8988T (cell line): ENCODE results near the gene CASP2.
"Not testable (repeated sequence)": the region's sequence is repeated elsewhere in the genome, so short reads cannot be mapped to it uniquely, and the experiment has no call there.

Experiments
- DNase-seq: peaks from one replicate; pipeline ENCODE4 v3.0.0; 2011

The CASP2 gene

DNA sequence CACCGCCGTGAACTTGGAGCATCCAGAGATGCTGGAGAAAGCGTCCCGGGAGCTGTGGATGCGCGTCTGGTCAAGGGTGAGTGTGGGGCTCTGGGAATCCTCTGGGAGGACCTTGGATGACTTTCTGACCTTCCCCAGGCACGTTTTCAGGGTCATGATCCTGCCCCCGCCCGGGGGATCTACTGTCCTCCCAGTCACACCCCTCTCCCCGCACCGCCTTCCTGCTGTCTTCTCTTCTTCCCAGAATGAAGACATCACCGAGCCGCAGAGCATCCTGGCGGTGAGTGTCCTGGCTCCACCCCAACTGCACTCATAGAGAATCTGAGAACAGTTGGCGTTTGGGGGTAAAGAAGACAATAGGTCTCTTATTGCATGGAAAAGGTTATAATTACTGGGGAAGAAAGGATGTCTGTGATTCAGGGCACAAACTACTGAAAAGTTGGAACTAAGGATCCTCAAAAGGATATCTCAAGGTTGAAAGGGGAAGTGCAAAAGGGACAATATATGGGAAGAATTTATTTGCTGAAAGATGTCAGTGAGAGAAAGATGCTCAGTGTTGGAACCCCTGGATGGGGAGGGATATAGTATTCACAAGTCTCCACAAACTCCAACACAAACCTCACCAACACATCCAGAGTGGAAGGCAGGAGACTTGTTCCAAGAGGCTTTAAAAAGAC is 23.0 kb upstream of the CASP2 start:
- no peak for DNase-seq

DNA sequence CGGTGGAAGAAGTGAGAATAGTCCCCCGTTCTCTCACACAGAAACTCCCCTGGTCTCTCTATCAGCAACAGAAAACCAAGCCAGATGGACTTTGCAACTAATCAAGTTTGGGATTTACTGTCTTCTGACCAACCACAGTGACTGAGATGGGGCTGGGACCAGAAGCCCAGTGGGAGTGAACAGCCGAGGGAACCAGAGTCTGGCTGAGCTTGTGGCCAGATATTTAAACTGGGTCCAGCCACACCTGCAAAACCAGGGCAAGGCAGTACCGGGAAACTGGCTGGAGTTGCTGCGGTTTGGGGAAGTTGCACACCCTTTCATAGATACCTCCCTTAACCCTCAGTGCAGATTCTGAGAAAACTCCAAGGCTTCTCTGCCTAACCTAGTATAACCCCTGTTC is 18.9 kb upstream of the CASP2 start:
- no peak for DNase-seq

DNA sequence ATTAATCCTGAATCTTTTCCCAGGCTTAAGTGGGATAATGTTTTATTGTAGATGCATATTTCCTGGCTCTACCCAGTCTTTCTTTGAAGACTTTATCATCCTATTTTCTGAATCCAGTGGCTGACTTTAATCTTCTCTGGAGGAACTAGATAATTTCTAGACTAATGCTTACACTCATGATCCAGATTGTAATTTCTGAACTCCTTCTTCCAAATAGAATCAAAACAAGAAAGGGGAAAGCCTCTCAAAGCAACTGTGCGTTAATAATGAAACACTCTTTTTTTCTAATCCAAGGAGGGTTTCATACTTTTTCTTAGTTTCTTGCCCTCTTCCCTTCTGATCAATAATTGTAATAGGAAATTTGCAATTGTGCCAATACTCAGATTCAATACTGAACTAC is 16.9 kb upstream of the CASP2 start:
- no peak for DNase-seq

DNA sequence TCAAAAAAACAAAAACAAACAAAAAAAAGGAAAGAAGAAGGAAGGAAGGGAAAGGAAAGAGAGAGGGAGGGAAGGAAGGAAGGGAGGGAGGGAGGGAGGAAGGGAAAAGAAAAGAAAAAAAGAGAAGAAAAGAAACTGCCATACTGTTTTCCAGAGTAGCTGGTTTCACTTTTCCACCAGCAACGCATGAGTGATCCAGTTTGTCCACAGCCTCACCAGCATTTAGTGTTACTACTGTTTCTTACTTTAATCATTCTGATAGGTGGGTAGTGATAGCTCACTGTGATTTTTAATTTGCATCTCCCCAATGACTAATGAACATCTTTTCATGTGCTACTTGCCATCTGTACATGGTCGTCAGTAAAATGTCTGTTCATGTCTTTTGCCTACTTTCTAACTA is 15.3 kb upstream of the CASP2 start:
- no peak for DNase-seq

DNA sequence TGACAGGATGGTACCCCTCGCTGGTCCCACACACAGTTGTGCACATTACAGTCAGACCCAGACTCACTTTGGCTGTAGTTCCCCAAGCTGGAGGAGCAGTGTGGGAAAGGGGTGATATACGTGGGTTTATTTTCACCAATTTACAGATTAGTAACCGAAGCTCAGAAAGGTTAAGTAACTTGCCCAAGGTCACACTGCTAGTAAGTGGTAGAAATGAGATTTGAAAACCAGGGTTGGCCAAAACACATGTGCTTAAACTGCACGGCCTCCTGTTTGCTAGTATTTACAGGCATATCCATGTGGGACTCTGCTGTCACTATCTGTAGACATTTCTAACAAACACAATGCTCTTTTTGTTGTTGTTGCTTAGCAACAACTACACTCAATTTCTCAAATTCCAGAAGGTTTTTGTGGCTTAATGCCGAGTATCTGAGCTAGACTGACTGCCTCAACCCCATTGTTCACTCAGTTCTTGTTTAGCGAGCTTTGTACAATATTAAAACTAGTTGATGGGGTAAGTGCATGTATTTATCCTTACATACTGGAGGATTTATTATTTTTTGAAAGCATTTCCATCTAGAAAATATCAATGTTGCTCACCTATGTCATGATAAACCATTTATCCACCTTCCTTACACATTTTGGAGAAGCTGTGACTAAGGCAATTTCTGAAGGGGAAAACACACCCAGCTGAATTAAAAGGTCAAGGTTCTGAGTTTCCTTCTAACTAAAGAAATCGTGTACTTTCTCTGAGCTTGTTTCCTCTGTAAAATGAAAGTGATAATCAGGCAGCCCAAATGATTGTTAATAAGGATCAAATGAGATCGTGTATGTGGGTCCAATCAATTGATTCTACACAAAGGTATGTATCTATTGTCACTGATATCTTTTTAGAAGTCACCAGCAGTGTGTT is 8.7 kb upstream of the CASP2 start:
- DNase-seq = no peak

DNA sequence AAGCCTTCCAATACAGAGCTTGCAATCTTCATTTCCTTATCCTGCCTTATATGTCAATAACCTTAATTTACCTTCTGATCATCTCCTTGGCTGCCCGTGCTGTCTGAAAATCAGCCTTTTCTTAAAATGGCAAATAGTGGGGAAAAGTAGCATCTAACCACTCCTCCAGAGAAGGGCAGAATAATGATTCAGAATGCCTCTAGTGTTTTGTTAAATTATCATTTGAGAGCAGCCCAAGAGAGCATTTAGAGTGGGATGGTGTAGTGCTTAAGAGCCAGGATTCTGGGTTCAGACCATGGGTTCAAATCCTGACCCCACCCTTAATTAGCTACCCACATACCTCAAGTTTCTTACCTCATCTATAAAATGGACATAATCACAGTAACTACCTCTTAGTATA is 8.0 kb upstream of the CASP2 start:
- no peak for DNase-seq

DNA sequence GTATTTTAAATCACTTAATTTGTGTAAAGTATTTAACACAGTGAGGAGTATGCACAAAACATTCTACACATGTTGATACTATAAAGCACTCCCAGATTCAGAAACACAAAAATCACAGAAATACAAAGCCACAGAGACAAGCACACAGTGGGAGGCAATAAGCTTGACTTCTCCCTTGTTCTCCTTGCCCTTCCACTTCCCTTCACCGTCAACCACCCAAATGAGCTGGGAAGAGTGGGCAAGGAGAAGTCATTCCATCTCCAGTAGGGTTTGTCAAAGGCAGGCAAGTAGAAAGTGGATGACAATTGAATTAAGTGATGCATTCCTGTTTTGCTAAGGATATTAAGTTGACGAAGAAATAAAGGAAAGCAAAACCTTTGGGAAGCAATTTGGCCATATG is 7.6 kb upstream of the CASP2 start:
- DNase-seq = no peak

DNA sequence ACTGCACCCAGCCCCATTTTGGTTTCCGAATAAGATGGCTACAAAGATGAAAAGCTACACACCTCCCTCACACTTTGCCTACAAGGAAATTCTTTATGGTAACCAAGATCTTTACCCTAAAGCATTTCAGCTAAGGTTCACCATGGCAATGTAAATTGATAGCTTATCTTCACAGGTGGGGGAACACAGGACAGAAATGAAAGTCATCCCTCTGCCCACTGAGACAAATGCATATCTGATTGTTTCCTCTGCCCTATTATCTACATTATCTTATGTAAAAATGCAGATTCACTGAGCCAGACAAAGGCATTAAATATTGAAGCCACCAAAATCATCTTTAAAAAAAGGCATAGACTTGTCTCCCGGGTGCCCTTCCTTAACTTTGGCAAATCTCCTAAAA is 6.6 kb upstream of the CASP2 start:
- DNase-seq = no peak

DNA sequence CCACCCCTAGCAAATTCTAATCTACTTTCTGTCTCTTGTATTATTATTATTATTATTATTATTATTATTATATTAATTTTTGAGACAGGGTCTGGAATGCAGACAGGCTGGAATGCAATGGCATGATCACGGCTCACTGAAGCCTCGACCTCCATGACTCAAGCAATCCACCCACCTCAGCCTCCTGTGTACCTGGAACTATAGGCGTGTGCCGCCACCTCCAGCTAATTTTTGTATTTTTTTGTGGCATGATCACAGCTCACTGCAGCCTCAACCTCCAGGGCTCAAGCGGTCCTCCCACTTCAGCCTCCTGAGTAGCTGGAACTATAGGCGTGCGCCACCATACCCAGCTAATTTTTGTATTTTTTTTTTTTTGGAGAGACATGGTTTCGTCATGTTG is 6.0 kb upstream of the CASP2 start:
- DNase-seq = no peak

DNA sequence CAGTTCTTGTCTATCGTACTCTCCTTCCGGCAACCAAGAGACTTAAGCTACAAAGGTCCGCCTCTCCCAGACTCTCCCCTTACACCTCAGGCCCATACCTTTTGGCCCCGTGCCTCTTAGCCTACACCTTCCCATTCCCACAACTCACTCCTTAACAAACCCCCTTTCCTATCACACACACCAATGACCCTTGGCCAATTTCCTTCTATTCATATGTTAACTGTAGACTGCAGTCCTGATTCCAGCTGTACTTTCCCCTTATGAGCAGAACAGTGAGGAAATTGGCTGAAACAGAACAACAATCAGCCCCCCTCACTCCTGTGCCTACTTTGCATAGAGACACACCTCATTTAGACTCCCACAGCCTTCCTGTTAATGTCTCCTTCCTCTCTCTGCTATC is 4.8 kb upstream of the CASP2 start:
- no peak for DNase-seq

DNA sequence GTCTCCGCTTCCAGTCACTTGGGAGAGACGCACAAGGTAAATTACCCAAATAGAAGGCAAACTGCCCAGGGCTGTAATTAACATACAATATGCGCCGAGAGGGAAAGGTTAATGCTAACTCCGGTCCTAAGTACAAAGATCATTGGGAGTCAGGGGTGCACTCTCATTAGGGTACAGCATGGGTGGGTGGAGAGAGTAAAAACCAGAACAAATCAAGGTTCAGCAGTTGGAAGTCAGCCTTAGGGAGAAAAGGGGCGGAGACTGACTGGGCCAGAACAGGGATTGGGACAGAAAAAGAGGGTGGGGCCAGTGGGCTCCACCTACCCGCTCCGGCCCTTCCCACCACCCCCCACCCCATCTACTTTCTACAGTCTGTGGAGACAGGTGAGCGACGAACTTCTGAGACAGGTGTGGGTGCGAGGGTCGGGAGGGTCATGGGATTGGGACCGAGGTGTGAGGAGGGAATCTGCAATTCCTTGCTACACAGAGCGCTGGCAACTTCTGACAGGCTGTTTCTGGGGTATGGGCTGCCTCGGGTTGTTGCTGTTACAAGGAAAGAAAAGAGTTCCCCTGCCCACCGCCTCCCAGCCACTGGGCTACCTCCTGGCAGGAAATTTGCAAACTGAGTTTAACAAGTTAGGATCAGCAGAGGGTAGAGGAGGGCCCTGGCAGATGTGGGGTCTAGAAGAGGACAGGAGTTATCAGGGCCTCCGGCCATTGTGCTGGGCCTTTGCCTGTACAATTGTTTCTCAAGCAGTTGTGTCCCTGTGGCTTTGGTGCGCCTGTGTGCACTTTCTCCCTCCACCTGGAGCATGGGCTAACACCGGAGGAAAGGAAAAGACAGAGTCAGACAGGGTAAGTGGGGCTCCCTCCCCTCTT is 3.3 kb upstream of the CASP2 start, which contains the start of gene TMEM139:
TSS of gene TMEM139 (plus strand) at position 368 of the 879 bp plus-strand sequence. CDS start 1,000 bp downstream, outside the sequence.
- DNase-seq = no peak

DNA sequence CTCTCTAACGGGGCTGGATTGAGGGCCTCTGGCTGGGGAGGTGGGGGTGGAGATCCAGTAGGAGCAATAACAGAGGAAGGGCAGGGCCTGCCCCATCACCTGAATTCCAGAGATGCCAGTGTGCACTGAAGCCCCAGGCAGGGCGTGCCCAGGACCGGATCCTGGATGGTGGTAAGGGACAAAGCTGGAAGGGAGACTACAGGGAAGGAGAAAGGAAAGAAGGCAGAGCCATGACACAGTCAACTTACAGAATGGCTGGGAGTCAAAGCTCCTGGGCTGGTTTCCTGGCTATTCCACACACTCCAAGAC is 2.7 kb upstream of the CASP2 start:
- peak; percentile 57 for DNase-seq

DNA sequence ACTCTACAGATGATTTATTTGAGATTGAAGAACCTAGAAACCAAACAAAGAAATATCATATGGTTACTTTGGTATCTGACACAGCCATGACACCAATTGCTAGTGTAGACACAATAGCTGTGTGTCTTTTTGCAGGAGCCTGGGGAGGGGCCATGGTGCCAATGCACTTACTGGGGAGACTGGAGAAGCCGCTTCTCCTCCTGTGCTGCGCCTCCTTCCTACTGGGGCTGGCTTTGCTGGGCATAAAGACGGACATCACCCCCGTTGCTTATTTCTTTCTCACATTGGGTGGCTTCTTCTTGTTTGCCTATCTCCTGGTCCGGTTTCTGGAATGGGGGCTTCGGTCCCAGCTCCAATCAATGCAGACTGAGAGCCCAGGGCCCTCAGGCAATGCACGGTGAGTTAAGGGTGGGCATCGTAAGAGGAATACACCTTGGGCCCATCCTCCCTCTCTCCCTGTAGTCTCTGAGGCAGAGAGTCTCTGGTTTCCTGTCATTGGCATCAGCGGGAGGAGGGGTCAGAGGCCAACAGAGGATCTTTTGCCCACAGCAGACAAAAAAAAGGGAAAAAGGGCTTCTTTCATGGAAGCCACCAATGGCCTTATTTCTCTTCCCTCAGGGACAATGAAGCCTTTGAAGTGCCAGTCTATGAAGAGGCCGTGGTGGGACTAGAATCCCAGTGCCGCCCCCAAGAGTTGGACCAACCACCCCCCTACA is 2.2 kb upstream of the CASP2 start:
- no peak for DNase-seq

DNA sequence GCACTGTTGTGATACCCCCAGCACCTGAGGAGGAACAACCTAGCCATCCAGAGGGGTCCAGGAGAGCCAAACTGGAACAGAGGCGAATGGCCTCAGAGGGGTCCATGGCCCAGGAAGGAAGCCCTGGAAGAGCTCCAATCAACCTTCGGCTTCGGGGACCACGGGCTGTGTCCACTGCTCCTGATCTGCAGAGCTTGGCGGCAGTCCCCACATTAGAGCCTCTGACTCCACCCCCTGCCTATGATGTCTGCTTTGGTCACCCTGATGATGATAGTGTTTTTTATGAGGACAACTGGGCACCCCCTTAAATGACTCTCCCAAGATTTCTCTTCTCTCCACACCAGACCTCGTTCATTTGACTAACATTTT is 1.6 kb upstream of the CASP2 start:
- no peak for DNase-seq

DNA sequence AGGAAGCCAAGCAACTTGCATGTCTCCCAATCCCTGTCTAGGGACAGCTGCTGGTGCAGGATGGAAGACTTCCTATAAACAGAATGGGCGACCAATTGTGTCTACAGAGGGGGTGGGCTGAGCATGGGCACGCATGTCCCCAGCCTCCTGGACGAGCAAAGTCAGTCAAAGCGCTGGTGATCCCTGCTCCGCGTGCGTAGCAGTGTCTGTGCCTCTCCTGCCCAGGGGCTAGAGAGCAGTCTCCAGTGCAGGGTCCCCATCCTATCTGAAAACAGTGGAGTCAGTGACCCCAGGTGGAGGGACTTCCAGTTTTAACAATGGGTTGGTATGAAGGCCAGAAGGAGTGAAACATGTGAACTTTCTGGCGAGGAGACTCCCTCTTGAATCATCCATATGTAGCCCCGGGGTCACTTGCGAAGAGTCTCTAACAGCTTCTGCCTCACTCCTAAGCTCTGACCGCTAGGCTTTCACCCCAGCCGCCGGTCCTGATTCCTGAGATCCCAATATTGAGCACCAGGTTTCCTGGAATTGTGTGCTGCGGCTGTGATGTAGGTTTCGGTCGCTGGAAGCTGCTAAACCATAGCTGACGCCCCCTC is 714 bp upstream of the CASP2 start:
- DNase-seq = no peak

DNA sequence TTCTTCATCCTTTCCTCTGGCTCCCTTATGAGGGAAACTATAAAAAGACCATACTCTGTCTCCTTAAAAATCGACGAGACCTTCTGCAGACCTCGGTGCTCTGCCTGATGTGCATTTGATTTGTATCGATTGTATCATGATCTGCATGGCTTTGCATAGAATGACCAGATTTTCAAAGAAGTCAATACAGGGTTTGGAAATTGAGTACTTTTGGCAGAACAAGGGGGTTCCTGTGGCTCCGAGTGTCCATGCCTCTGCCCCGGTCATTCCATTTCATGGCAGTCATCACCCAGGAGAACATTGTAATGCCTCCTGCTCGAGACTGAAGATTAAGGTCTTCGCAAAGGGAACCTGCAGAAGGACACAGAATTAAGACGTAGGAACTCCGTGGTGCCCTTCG is 685 bp downstream of the CASP2 start:
- no peak for DNase-seq

DNA sequence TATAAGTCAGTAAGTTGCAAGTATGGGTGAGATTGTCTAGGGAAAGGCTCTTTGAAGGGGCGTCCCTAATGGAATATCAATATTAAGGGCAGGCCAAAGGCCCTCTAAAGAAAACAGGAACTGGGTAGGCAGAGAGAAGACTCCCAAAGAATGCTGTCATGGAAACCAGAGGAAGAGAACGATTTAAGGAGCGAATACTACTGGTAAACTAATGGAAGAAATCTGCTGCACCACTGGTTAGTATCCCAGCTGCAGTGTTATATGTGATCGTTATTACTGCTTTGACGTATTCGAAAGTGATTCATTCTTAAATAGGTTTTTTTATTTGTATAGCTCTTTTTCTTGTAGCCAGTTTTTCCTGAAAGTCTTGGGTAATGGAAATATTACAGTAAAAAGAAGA is 1.3 kb downstream of the CASP2 start:
- no peak for DNase-seq

DNA sequence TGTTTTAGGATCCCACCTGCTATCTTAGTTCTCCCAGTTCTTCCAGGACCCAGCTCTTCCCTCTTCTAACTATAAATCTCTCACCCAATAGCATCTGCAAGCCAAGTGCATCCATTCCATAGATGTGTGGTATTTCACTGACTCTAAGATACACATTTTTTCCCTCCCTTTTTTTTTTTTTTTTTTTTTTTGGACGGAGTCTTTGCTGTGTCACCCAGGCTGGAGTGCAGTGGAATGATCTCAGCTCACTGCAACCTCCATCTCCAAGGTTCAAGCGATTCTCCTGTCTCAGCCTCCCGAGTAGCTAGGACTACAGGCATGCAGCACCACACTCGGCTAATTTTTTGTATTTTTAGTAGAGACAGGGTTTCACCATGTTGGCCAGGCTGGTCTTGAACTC is 1.7 kb downstream of the CASP2 start:
- not testable (repeated sequence) for DNase-seq

DNA sequence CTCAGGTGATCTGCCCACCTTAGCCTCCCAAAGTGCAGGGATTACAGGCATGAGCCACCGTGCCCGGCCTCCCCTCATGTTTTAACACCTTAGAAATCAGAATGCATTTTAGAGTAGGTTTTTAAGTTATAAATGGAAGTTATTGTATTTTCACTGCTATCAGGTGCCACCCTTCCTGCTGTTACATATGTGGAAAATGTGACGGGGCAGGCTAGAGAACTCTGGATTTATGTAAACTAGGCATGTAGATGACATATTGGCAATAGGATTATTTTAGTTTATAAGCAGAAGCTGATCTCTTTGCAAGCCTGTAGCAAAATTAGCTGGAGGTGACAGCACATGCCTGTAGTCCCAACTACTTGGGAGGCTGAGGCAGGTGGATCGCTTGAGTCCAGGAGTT is 2.1 kb downstream of the CASP2 start:
- DNase-seq = no peak

DNA sequence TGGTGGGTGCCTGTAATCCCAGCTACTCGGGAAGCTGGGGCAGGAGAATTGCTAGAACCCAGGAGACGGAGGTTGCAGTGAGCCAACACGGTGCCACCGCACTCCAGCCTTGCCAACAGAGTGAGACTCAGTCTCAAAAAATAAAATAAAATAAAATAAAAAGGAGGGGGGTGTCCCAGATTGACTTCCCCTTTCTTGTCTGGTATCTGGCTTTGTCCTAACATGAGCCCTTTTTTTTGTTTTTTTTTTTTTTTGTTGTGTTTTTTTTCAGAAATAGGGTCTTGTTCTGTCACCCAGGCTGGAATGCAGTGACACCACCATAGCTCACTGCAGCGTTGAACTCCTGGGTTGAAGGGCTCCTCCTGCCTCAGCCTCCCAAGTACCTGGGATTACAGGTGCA is 4.7 kb downstream of the CASP2 start:
- no peak for DNase-seq

DNA sequence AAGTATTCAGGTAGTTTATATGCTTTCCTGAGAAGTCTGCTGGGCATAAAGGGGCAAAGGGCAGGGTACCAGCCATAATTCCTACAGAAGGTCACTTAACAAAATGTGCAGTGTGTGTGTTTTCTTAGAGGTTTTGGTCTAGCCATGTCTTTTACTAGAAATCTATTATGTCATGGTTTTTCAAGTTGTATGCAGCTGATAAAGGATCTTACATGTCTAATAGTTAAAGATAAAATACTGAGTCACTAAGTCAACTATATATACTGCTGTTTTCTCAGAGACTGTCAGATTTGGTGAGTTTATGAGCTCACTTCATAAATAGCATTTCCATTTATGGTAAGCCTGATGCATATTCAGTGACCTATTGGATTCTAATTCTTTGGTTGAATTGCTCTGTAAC is 7.7 kb downstream of the CASP2 start:
- DNase-seq = no peak

DNA sequence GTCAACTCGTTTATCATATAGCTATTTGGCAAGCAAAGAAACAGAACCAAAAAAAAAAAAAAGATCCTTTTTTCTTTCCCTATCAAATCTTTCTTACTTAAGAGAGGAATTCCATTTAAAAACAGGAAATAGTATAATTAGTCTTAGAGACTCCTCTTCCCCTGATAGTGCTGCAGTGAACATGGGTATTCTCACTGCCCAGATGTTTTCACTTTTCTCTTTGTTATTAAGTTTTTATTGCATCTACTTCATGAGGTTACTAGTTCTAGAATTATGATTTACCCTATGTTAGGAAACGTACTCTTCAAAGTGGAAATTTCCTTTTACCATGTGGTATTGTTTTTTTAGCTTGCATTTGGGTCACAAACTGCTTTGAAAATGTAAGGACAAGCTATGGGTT is 8.5 kb downstream of the CASP2 start:
- DNase-seq = no peak

DNA sequence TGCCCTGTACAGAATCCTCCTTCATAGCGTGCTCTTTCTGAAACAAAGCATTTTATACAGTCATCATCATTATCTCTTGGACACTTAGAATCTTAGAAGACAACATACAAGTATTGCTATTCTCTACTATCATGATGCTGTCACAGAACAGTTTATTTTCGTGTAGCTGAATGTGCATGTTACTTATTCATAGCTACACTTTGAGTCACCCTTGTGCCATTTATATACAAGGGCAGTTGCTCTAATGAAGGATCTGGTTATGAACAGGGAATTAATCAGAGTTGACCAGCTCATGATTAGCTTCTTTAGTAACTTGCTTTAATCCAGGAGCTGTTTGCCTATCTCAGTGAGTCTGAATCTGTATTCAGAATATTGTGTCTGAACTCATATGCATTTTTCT is 11.2 kb downstream of the CASP2 start:
- DNase-seq = no peak
